ENCODE results near the gene HOXA10.

The HOXA10 gene

GRCh38 chr7:27173956-27174873 is at the start of gene HOXA10:
TSS of gene HOXA10 (minus strand) at chr7:27174320. CDS start at chr7:27174306, 14 bp downstream.
- no peak for DNase-seq

GRCh38 chr7:27221201-27221797 is 47.2 kb upstream of the HOXA10 start:
- no peak for DNase-seq

- no peak for DNase-seq
Observed at GRCh38 chr7:27220440-27220955, 46.4 kb upstream of the HOXA10 start.

DNA sequence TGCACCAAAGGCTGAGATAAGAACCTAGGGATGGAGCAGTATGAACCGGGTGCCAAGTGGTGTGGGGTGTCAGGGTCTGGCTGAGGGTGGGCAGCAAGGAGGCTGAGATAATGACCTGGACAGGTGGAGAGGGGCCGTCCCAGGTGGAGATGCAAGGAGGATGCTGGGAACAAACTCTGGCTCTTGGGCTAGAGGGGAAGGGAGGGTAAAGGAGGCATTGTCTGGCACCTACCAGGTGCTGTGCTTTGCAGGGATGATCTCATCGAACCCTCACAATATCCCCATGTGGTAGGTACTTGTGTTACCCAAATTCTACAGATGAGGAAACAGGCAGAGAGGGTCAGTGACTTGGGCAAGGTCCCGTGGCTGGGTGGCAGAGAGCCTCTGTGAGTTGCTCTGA is 45.7 kb upstream of the HOXA10 start:
- no peak for DNase-seq

DNA sequence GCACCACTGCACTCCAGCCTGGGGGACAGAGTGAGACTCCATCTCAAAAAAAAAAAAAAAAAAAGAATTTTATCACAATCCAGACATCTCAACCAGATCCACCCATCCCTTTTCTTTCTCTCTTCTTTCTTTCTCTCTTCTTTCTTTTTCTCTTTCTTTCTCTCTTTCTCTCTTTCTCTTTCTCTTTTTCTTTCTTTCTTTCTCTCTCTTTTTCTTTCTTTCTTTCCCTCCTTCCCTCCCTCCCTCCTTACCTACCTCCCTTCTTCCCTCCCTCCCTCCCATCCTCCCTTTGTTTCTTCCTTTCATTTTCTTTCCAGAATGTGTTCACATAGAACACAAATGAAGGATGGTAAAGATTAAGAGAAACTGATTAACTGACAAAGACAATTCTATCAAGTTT is 43.8 kb upstream of the HOXA10 start:
- no peak for DNase-seq

GRCh38 chr7:27215356-27215755 is 41.2 kb upstream of the HOXA10 start:
- no peak for DNase-seq

DNA sequence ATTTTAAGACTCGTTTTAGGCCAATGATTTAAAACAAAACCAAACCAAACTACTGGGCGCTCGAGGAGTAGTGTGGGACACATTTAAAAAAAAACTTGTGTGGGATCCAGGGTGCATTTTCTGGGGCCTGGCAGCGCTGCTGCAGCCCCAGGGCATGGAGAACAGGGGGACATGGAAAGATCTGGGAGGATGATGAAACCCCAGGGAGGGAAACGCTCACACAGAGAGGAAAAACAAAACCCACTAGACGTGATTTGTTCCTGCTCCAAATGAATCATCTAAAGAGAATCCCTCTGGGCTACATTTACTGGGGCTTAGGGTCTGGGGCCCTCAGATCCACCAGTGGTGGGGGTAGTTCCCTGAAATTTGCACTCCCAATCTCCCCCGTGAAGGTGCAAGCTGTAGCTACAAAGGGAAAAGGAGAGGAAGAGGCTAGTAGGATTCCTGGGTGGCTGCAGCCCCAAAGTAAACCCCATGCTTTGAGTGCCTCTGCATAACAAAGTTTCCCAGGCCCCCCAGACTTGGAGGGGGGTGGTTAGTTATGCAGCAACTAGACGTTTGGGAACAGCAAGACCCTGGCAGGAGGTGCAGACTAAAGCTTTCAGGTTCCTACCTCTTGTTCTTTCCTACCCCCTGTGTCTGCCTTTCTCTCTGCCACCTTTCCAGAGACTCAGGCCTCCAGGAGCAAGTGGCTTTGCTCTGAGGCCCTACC is 40.3 kb upstream of the HOXA10 start:
- no peak for DNase-seq

DNA sequence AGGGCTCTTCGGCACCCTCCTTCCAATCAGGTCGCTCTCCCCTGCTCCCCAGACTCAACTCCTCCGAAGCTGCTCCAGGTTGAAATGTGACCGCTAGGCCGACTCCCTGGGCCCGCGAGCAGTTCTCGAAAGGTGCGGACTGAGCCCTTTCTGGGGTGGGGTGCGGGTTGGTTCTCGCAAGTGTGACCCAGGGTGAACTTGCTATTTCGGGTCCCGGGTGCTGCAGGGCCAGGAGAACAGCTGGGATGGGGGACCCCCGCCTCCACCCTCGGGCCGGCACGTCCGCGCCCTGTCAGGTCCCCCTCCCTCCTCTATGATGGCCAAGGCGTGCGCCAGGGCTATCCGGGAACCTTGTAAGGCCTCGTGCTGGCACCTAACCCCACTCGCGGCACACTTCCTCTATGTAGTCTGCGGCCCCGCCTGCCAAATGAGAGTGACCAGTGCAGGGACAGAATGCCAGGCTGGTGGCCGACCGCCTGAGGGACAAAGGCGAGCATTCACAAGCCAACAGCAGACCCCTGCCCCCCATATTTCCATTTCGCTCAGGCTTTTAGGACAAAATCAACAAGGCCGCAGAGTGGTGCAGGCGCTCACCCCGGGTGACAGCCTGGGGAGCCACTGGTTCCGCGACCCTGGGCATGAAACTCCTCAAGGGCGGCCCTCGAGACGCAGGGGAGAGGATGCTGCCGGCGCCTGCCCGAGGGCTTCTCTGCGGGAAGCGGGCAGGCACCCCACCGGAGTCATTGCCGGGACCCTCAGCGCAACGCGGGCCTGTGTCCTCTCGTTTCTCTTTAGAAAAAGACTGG is 39.5 kb upstream of the HOXA10 start:
- no peak for DNase-seq

DNA sequence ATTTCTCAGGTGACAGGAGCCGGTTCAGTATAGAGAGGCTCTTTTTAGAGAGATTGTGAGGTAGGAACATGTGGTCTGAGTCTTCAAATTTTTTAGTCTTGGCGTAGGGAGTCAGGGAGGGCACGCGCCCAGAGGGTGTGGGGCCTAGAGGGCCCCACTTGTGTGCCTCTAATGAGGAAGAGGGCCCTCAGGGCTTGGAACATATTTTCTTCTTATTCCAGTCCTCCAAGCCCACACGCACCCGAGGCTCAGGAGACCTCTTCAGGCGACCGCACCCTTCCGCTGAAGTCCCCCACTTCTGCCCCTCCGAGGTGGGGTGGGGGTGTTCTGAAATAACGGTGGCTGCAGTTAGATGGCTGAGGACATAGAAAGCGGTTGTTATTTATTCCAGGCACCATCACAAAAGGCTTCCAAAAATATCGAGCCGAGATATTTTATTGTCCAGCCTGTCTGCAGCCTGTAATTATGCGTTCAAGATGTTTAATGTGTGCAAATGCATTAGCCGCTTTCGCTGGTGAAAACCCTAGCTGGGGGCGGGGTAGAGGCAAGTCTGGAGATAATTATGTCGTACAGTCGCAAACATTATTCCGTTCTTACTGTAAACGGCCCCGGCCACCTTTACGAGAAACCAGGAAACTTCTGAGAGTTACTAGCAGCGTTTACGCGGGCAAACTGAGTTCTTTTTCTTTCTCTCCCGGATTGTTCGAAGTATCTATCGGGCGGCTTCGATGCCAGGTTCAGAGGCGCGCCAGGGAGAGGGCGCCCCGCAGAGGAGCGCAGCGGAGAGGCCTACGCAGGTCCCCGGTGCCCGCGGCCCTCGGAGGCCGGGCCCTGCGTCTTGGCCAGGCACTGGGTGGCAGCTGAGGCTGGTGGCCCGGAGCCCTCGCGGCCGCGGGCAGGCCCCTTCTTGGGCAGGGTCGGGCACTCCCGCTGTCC is 38.6 kb upstream of the HOXA10 start:
- DNase-seq = no peak

- no peak for DNase-seq
Observed at GRCh38 chr7:27211764-27212204, 37.7 kb upstream of the HOXA10 start.

- no peak for DNase-seq
Observed at GRCh38 chr7:27211084-27211446, 36.9 kb upstream of the HOXA10 start.

- DNase-seq = peak; percentile 46
Observed at GRCh38 chr7:27210441-27211083, 36.4 kb upstream of the HOXA10 start.

DNA sequence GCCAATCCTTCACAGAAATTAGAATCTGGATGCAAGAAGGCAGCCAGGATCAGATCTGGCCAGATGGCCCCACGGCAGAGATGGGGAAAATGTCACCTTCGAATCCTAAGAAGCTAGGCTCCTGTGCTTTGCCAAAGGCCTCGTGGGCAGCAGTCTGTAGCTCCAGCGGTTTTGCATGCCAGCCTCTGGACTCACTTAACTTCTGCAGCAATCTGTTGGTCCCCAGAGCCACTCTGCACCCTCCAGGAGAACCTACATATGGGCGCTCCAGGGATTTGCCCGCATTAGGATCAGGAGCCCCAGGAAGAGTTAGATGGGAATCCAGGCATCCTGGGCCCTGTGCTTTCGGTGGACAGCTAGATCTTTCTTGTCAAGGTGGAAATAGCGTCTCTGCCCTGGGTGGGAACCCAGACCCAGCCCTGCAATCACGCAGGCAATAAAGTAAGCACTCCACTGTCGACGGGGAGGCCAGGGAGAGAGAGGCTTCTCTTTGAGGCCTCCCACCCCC is 35.9 kb upstream of the HOXA10 start:
- no peak for DNase-seq

DNA sequence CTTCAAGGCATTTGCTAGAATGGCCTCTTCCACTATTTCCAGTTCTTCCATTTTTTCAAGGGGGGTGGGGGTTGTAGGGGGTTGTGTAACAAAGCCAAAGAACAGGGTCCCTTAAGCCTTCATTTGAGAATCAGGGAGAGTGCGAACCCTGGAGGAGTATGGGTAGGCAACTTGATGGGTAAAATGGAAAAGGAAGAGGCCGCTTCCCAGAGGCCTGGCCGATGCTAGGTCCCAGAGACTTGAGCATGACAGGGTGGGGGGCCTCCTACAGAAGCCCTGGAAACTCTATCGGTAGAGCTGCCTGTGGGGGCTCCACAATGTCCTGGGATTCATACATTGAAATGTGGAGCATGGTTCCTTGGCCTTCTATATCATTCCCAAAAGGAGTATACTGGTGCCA is 34.9 kb upstream of the HOXA10 start:
- no peak for DNase-seq

GRCh38 chr7:27207348-27207985 is 33.3 kb upstream of the HOXA10 start:
- no peak for DNase-seq

GRCh38 chr7:27205325-27206280 is 31.5 kb upstream of the HOXA10 start:
- DNase-seq = no peak

DNA sequence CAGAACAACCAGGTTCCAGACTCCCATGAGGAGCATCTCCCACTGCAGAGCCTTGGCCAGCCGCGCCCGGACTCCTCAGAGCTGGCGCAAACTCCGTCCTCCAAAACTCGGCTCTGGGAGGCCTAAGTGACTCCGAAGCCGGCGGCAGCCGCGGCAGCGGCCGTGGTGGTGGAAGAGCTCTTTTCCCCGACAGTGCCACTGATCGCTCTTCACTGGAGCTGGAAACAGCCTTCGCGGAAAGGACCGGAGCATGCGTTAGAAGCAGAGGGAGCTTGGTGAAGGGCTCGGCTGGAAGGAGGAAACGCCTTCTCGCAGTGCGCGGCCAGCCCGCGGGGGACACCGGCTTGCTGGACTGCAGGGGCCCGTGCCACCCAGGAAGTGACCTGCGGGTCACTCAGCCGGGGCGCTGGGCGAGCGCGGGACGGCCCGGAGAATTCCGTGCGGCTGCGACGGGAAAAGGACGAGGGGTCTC is 30.8 kb upstream of the HOXA10 start:
- no peak for DNase-seq

DNA sequence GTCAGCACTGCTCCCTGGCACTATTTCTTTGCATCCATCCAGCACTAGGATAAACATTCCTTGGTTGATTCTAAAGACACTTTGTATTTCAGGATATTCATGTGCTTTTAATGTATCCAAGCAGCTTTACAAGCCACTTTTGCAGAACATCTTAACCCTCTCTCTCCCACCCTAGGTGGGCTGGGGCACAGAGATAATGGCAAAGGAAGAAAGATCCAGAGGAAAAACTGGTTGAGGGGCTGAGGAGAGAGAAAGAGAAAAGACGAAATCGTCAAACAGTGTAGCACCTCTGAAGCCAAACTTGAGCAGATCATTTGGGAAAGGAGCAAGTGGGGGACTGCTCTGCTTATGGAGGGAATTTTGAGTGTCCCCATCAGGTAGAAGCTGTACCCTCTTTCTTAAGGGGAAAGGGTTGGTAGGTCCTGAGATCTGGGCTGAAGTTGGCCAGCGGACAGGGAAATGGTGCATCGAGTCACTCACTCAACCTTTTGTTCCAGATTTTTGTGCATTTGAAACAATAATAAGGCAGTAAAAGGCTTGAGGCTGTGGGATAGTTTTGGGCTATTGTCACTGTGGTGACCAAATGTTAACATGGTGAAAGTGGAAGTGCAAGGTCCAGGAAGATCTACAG is 30.0 kb upstream of the HOXA10 start:
- no peak for DNase-seq
